ENCODE results near the gene ANKRD33.

Gene ANKRD33

GRCh38 chr12:51862947-51863346 lies 25.0 kb upstream of the ANKRD33 start:
- DNase-seq = no peak

- DNase-seq = no peak
Observed at GRCh38 chr12:51863363-51863932, 24.5 kb upstream of the ANKRD33 start.

- DNase-seq = no peak
Observed at GRCh38 chr12:51863933-51864832, 23.7 kb upstream of the ANKRD33 start.

GRCh38 chr12:51864833-51865670 lies 22.9 kb upstream of the ANKRD33 start:
- no peak for DNase-seq

- no peak for DNase-seq
Observed at GRCh38 chr12:51865757-51866270, 22.1 kb upstream of the ANKRD33 start.

GRCh38 chr12:51866324-51866723 lies 21.6 kb upstream of the ANKRD33 start:
- no peak for DNase-seq

GRCh38 chr12:51866762-51867161 lies 21.1 kb upstream of the ANKRD33 start:
- no peak for DNase-seq

- no peak for DNase-seq
Observed at GRCh38 chr12:51867371-51867770, 20.5 kb upstream of the ANKRD33 start.

GRCh38 chr12:51867796-51868428 lies 20.0 kb upstream of the ANKRD33 start:
- no peak for DNase-seq

- peak; percentile 25 for DNase-seq
Observed at GRCh38 chr12:51868821-51869495, 18.9 kb upstream of the ANKRD33 start.

- no peak for DNase-seq
Observed at GRCh38 chr12:51869496-51869865, 18.4 kb upstream of the ANKRD33 start.

- DNase-seq = no peak
Observed at GRCh38 chr12:51869931-51870330, 18.0 kb upstream of the ANKRD33 start.

- no peak for DNase-seq
Observed at GRCh38 chr12:51870504-51870903, 17.4 kb upstream of the ANKRD33 start.

GRCh38 chr12:51871126-51871525 lies 16.8 kb upstream of the ANKRD33 start:
- no peak for DNase-seq

- DNase-seq = no peak
Observed at GRCh38 chr12:51871918-51872688, 15.8 kb upstream of the ANKRD33 start.

GRCh38 chr12:51872689-51872981 lies 15.3 kb upstream of the ANKRD33 start:
- DNase-seq = no peak

GRCh38 chr12:51873251-51873994 lies 14.5 kb upstream of the ANKRD33 start:
- DNase-seq = no peak

GRCh38 chr12:51874000-51874399 lies 13.9 kb upstream of the ANKRD33 start:
- no peak for DNase-seq

- DNase-seq = no peak
Observed at GRCh38 chr12:51874486-51874885, 13.4 kb upstream of the ANKRD33 start.

- no peak for DNase-seq
Observed at GRCh38 chr12:51879102-51879501, 8.8 kb upstream of the ANKRD33 start.

GRCh38 chr12:51883295-51883694 lies 4.6 kb upstream of the ANKRD33 start:
- no peak for DNase-seq

Measured in COR-L47 (cell line).